Mesothelial cell of epicardium (in vitro differentiated cells): ENCODE measurements around the gene FLNA. TPM values are rescaled to one million over a fixed set of nuclear protein-coding genes. Genes with fewer than 3 reads are reported as not detected.

Experiments used
- DNase-seq, 2 experiments: peaks; one replicate each; pipeline ENCODE4 v3.0.0; 2021; ENCODE audit warnings: low spot score in 2 of 2; ENCODE audit not compliant: unreplicated experiment in 2 of 2
- H3K27ac Mint-ChIP-seq: 2 replicates; pipeline ENCODE4 v1.8.0; 2021; ENCODE audit warnings: mixed read lengths
- H3K27me3 Mint-ChIP-seq: 2 replicates; pipeline ENCODE4 v1.8.0; 2021; ENCODE audit warnings: low read depth, mixed read lengths
- H3K36me3 Mint-ChIP-seq: 2 replicates; pipeline ENCODE4 v1.8.0; 2021; ENCODE audit warnings: mixed read lengths
- H3K4me1 Mint-ChIP-seq: 2 replicates; pipeline ENCODE4 v1.8.0; 2021; ENCODE audit warnings: mixed read lengths
- H3K4me3 Mint-ChIP-seq: 2 replicates; pipeline ENCODE4 v1.8.0; 2021; ENCODE audit warnings: mild to moderate bottlenecking, moderate library complexity, mixed read lengths
- H3K9me3 Mint-ChIP-seq: 2 replicates; pipeline ENCODE4 v1.8.0; 2021; ENCODE audit warnings: mixed read lengths
- total RNA-seq: library from RNA; stranded (reverse); gene quantifications from 3 replicates; pipeline ENCODE4 v1.2.1, GENCODE V29; 2021
- TF ChIP-seq, protein P1 (sequence below): fragments of 200-600 bp; sonication (generic); IDR thresholded peaks from one replicate; pipeline ENCODE4 v1.5.0; 2021; ENCODE audit warnings: antibody characterized with exemption; ENCODE audit not compliant: unreplicated experiment

Gene FLNA
- total RNA-seq, 1 donor from 2014 or later: 1,412 TPM

DNA sequence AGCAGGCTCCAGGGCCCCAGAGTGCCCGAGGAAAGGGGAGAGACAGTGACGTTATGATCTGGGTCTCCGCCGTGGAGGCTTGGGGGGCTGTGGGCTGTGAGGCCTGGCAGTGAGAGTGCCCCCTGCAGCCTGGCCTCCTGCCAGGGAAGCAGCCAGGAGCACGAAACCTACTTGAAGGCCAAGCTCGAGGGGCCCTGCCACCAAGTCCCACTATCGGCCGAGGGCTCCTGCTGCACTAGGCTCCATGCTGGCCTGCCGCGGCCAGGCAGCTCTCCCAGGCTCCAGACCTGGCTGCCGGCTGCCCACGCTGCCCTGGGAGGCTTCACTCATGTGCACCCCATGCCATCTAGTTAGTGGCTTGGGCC lies 18.7 kb downstream of the FLNA start:
- no peak for DNase-seq
- TF ChIP-seq, protein P1, sequence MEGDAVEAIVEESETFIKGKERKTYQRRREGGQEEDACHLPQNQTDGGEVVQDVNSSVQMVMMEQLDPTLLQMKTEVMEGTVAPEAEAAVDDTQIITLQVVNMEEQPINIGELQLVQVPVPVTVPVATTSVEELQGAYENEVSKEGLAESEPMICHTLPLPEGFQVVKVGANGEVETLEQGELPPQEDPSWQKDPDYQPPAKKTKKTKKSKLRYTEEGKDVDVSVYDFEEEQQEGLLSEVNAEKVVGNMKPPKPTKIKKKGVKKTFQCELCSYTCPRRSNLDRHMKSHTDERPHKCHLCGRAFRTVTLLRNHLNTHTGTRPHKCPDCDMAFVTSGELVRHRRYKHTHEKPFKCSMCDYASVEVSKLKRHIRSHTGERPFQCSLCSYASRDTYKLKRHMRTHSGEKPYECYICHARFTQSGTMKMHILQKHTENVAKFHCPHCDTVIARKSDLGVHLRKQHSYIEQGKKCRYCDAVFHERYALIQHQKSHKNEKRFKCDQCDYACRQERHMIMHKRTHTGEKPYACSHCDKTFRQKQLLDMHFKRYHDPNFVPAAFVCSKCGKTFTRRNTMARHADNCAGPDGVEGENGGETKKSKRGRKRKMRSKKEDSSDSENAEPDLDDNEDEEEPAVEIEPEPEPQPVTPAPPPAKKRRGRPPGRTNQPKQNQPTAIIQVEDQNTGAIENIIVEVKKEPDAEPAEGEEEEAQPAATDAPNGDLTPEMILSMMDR: no peak

DNA sequence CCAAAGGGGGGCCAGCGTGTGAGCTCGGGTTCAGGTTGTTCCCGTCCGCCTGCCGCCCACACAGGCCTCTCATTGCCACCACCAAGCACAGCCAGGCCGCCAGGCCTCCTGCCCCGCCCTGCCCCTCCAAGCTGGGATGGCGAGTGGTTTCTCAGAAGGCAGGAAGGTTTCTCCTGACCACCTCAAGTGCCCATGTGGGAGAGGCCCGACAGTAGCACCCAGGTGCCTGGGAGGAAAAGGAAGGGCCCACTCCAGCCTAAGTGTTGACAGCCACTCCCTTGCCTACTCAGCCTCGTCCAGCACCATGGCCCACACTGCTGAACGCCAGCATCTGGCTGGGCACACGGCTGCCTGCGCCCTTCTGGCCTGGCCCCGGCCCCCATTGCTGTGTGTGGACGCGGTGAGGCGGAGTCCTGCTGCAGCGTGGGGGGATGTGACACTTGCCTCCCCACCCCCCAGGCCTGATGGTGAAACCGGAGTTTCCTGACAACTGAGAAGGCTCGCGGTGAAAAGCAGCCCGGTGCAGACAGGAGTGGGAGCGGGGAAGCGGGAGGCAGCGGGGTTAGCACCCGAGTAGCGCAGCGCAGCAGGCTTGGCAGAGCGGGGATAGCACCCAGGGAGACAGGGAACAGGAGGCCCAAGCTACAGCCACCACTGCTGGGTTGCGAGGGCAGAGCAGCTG lies 19.2 kb downstream of the FLNA start:
- no peak for DNase-seq
- Mint-ChIP-seq H3K27me3 (no peaks in the 10 kb centered on the region), H3K9me3 (no peaks in the 10 kb centered on the region), H3K27ac (no peak overlapping the region), H3K4me3 (no peak overlapping the region), H3K36me3 (peaks cover 14% of the 10 kb centered on the region), H3K4me1 (no peaks in the 10 kb centered on the region)
- TF ChIP-seq, protein P1: no peak

More for the DNA sequence above, 18.7 kb downstream of the FLNA start:
- no peaks in the 10 kb centered on the region for H3K9me3 Mint-ChIP-seq
- H3K36me3 Mint-ChIP-seq: peaks cover 14% of the 10 kb centered on the region
- no peak overlapping the region for H3K4me3 Mint-ChIP-seq
- H3K27me3 Mint-ChIP-seq: no peaks in the 10 kb centered on the region
- no peak overlapping the region for H3K27ac Mint-ChIP-seq
- no peaks in the 10 kb centered on the region for H3K4me1 Mint-ChIP-seq

DNA sequence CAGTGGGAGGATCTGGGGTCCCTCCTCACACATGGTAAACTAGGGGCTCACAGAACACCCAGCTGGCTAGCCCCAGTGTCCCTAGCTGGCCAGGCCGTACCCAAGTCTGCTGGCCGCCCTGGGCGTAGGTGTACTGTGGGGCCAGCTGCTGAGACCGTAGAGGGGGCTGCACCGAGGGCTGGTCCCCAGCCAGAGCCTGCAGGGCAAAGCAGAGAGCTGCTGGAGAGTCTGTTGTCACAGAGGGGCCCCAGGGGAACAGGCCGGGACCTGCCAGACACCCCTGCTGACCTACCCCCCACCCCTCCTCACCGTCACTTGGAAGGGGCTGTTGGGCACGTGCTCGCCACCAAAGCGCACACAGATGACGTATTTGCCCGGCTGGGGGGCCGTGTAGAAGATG lies 19.9 kb downstream of the FLNA start:
- H3K36me3 Mint-ChIP-seq: peaks cover 14% of the 10 kb centered on the region
- no peak for DNase-seq
- H3K9me3 Mint-ChIP-seq: no peaks in the 10 kb centered on the region
- no peak overlapping the region for H3K4me3 Mint-ChIP-seq
- no peaks in the 10 kb centered on the region for H3K27me3 Mint-ChIP-seq
- TF ChIP-seq, protein P1: no peak
- no peaks in the 10 kb centered on the region for H3K4me1 Mint-ChIP-seq
- no peak overlapping the region for H3K27ac Mint-ChIP-seq

DNA sequence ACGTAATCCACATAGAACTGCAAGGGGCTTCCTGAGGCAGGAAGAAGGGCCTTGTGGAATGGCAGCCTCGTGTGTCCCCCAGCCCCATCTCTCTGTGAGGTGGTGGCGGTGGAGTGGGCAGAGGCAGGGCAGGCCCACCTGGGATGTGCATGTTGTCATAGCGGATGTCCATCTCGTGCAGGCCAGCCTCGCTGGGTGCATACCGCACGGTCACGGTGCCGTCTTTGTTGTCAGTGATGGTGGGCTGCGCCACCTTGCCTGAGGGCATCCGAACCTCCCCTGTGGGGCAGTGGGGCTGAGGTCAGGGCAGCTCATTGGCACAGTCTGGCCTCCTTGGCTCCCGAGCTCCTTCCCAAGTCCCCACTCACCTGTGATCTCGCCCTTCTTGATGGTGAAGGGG lies 20.4 kb downstream of the FLNA start:
- TF ChIP-seq, protein P1: no peak
- Mint-ChIP-seq H3K9me3 (no peaks in the 10 kb centered on the region), H3K4me1 (no peaks in the 10 kb centered on the region), H3K4me3 (no peak overlapping the region), H3K27ac (no peak overlapping the region), H3K36me3 (peaks cover 14% of the 10 kb centered on the region), H3K27me3 (no peaks in the 10 kb centered on the region)
- no peak for DNase-seq

DNA sequence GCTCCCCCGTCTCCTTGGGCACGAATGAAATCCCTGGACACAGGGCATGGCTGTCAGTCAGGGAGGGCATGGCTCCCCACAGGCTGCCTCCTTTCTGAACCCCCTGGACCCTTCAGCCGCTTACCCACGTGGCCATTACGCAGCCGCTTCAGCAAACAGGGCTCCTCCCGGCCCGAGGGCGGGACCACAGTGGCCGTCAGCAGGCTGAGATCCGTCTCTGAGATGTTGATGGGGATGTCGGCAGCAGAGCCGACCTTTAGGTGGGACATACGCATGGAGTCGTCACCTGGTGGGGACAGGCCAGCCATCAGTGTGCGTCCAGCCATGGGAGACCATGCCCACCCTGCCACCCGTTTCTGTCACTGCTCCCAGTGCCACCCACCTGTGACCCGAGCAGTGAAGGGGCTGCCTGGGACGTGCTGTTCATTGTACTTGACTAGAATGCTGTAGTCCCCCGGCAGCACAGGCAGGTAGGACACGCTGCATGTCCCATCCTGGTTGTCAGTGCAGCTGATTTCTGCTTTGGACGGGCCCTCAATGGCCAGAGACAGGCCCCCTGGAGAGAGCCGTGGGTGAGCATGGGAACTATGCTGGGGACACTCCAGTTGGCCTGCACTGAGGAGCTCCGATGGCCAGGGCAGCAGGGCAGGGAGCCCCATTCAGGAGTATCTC lies 21.1 kb downstream of the FLNA start:
- no peaks in the 10 kb centered on the region for H3K9me3 Mint-ChIP-seq
- DNase-seq: no peak
- no peak overlapping the region for H3K27ac Mint-ChIP-seq
- H3K27me3 Mint-ChIP-seq: no peaks in the 10 kb centered on the region
- TF ChIP-seq, protein P1: no peak
- no peak overlapping the region for H3K4me3 Mint-ChIP-seq
- H3K36me3 Mint-ChIP-seq: peaks cover 8% of the 10 kb centered on the region
- no peaks in the 10 kb centered on the region for H3K4me1 Mint-ChIP-seq
